Body of pancreas (tissue), 4 donors: ENCODE data around the gene GCDH. TPM values are rescaled to one million over a fixed set of nuclear protein-coding genes. Genes with fewer than 3 reads are reported as not detected.

Source experiments
- ATAC-seq: fragments of 150-250 bp; one replicate; pipeline ENCODE4 v1.9.1; 2016
- DNase-seq, 4 donors: peaks; one replicate each; pipeline ENCODE4 v3.0.0-alpha.2; 2019
- H3K27ac ChIP-seq, 4 donors: fragments of 200-600 bp; sonication (generic); 1 replicate in 3 of 4; 2 replicates in 1 of 4; pipeline versions ENCODE4 v1.5.1 to v1.6.1; 2016 to 2019; ENCODE audit warnings: mild to moderate bottlenecking in 1 of 4, mixed read lengths in 1 of 4, moderate library complexity in 1 of 4
- H3K27me3 ChIP-seq, 2 donors: fragments of 200-600 bp; sonication (generic); one replicate each; pipeline ENCODE4 v1.6.0; 2016; ENCODE audit warnings: mild to moderate bottlenecking in 1 of 2
- H3K36me3 ChIP-seq, 2 donors: fragments of 200-600 bp; sonication (generic); replicated peaks in 1 of 2; 2 replicates each; pipeline ENCODE4 v1.5.1; 2016; ENCODE audit warnings: low read depth in 2 of 2; ENCODE audit not compliant: insufficient read depth in 1 of 2
- H3K4me1 ChIP-seq: fragments of 200-600 bp; sonication (generic); one replicate; pipeline ENCODE4 v1.6.0; 2016
- H3K4me3 ChIP-seq, 2 donors: fragments of 200-600 bp; sonication (generic); 1 replicate in 1 of 2; 2 replicates in 1 of 2; pipeline ENCODE4 v1.5.1; 2016 to 2019
- H3K9me3 ChIP-seq, 3 donors: fragments of 200-600 bp; sonication (generic); 1 replicate in 2 of 3; 2 replicates in 1 of 3; pipeline ENCODE4 v1.5.1; 2016
- CTCF ChIP-seq, 7 experiments: fragments of 450-650 bp in 4 of 7; fragments of 200-600 bp in 3 of 7; sonication (generic) in 3 of 7; IDR thresholded peaks; one replicate each; pipeline ENCODE4 v1.5.1; 2016 to 2019; ENCODE audit warnings: antibody characterized with exemption in 7 of 7
- POLR2A ChIP-seq, 3 donors: fragments of 450-650 bp; IDR thresholded peaks; one replicate each; pipeline ENCODE4 v1.6.1; 2016; ENCODE audit warnings: antibody characterized with exemption in 3 of 3, mild to moderate bottlenecking in 2 of 3
- WGBS, 2 donors: methylation state at CpG; one replicate each; pipeline ENCODE4 v1.1.5; 2017; 5-methylcytosine and 5-hydroxymethylcytosine counted together
- intact Hi-C: fragments of 100-400 bp; cut with DNase I; formaldehyde crosslinking; loops from one replicate; pipeline ENCODE4 v1.15.1; 2023
- total RNA-seq, 2 donors: library from RNA; depleted of rRNA; stranded (reverse); fragments of >200 nt; gene quantifications; one replicate each; pipeline ENCODE4 v1.1.0, GENCODE V29; 2016

GCDH gene
- total RNA-seq, 2 donors from 2014 or later: 17.4 to 57.7 TPM

- 1 to 2% methylated on average over 20 to 38 of the region's 38 CpGs for WGBS, 2 donors
- peak within 1 kb of the TSS; percentile 85 to 98 (median 90) for H3K27ac ChIP-seq
- ATAC-seq (peak; percentile 92), DNase-seq (peak; percentile 99)
- peak; percentile 95 to 99 (median 98) for TF ChIP-seq POLR2A (IDR thresholded peaks at IDR 0.05)
- no peak for TF ChIP-seq CTCF (IDR thresholded peaks at IDR 0.05)
- H3K27me3 ChIP-seq: no peaks in the 10 kb centered on the region
- no peaks in the 10 kb centered on the region for H3K36me3 ChIP-seq
- H3K4me3 ChIP-seq: peak within 1 kb of the TSS; percentile 46 to 63
- H3K9me3 ChIP-seq: peaks cover 0 to 6% (median 0%) of the 10 kb centered on the region in 3 donors
- intact Hi-C loops: no loop called here
- peaks cover 25% of the 10 kb centered on the region for H3K4me1 ChIP-seq
These were observed 9.7 kb upstream of the GCDH start, which contains the start of gene DNASE2 for GRCh38 chr19:12881172-12881808. DNASE2 (minus strand) TSS chr19:12881449; CDS start chr19:12881375, 74 bp downstream.

- intact Hi-C loops: no loop called here
- ATAC-seq (no peak), DNase-seq (no peak)
- Histone ChIP-seq H3K4me3 (no peak overlapping the region), H3K4me1 (peaks cover 25% of the 10 kb centered on the region), H3K9me3 (peaks cover 0 to 6% (median 0%) of the 10 kb centered on the region in 3 donors), H3K36me3 (no peaks in the 10 kb centered on the region), H3K27ac (no peak overlapping the region), H3K27me3 (no peaks in the 10 kb centered on the region)
- WGBS, 2 donors: 93 to 94% methylated on average over 3 of the region's 3 CpGs
- TF ChIP-seq CTCF (IDR thresholded peaks at IDR 0.05) (no peak), POLR2A (IDR thresholded peaks at IDR 0.05) (no peak)
These were observed 8.4 kb upstream of the GCDH start for GRCh38 chr19:12882589-12882988.

- H3K4me1 ChIP-seq: peaks cover 25% of the 10 kb centered on the region
- ATAC-seq: no peak
- no peak overlapping the region for H3K27ac ChIP-seq
- no peak overlapping the region for H3K4me3 ChIP-seq
- DNase-seq: no peak
- peaks cover 0 to 6% (median 0%) of the 10 kb centered on the region in 3 donors for H3K9me3 ChIP-seq
- WGBS, 2 donors: 100% methylated on average over 3 of the region's 3 CpGs
- no peaks in the 10 kb centered on the region for H3K36me3 ChIP-seq
- intact Hi-C loops: no loop called here
- H3K27me3 ChIP-seq: no peaks in the 10 kb centered on the region
- TF ChIP-seq POLR2A (IDR thresholded peaks at IDR 0.05): no peak
- TF ChIP-seq CTCF (IDR thresholded peaks at IDR 0.05): no peak
These were observed 6.8 kb upstream of the GCDH start for GRCh38 chr19:12884202-12884601.

GRCh38 chr19:12884627-12884925 is 6.4 kb upstream of the GCDH start:
- Histone ChIP-seq H3K4me3 (no peak overlapping the region), H3K36me3 (no peaks in the 10 kb centered on the region), H3K4me1 (peaks cover 25% of the 10 kb centered on the region), H3K27me3 (no peaks in the 10 kb centered on the region), H3K9me3 (peaks cover 0 to 6% (median 0%) of the 10 kb centered on the region in 3 donors), H3K27ac (peak overlapping the region in 3 of 4 donors; percentile 52 to 70 (median 56))
- no peak for ATAC-seq
- DNase-seq: no peak
- intact Hi-C loops: no loop called here
- TF ChIP-seq CTCF (IDR thresholded peaks at IDR 0.05) (no peak), POLR2A (IDR thresholded peaks at IDR 0.05) (no peak)
- 60 to 71% methylated on average over 11 to 12 of the region's 12 CpGs for WGBS, 2 donors
